GM21529 (cell line): Measurements from ENCODE around the gene SORBS1.

Experiments
- ATAC-seq: cut with Tn5 transposase; IDR thresholded peaks from one replicate; pipeline ENCODE4 v1.9.1; 2021; ENCODE audit not compliant: unreplicated experiment

The SORBS1 gene

DNA sequence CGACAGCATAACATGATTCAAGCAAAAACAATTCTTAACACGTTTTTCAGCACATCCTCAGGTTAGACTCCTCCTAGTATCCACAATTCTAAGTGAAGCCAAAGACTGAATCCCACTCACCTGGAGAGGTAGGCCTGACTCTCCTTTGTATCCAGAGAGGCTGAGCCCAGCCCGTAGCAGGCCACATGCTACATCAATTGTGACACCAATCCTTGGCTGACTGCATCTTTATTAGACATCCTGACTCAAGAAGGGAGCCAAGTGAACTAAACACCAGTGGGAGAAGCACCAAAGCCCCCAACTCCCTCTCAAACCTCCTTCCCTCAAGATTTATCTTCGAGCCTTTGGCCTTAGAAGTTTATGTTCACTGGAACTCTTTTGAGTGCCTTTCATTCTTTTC, 144.9 kb downstream of the SORBS1 start:
- ATAC-seq: no peak

- no peak for ATAC-seq
Observed at GRCh38 chr10:95415621-95416031, 145.5 kb downstream of the SORBS1 start.

DNA sequence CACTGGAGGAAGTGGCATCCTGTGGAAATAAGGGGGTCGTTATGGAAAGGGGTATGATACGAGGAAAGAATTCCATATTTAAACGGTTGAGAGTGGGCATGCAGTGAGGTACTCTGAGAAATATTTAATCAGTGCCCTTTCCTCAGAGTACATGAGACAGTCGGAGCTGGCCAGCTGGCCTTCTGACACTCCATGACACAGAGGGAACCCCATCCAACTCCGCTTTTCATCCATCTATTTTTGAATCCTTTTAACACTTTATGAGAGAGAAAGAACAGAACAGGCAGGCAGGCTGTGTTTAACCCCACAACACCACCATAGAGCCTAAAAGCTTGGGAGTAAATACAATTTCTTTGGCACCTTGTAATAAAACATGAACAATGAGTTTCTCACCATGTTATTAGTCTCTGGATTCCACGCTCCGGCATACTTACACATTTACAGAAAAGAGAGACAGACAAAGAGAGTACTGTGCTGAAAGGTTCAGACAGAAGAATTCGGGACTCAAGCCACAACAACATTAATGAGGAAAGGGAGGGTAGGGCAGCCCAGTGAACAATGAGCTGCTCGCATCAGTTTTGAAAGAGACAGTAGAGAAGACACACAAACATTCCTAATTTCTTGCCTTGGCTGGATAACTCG, 146.2 kb downstream of the SORBS1 start:
- ATAC-seq: no peak

DNA sequence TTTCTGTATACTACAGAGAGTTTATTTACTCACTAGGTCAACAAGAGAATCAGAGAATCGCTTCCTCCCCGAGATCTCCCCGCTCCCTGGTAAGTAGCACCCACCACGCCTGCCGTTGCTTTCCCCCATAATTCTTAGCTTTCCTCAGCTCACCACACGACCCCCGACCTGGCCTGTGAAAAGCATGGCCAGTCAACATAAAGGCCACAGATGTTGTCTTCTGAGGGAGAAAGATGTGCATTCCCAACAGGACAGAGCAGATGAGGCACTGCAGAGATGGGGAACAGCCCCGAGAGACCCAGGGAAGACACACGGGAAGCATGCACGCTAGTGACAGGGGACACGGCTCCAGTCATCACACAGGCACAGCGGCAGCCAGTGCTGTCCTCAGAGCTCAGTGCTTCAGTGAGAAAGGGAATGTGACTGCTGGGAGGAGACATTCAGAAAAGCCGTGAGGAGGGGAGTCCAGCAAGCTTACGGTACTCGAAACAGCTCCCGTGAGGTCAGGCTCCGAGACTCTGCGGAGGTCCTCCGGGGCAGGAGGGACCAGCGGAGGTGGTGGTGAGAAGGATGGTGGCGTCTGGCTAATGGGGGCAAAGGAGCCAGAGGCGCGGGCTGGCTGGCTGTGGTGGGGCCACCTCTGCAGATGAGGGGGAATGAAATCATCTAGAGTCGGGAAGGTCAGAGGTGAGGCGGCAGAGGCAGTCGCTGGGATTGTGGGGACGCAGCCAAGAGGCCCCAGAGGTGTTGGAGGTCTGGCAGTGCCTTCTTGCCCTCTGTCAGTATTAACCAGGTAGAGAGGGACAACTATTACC, 146.9 kb downstream of the SORBS1 start:
- ATAC-seq: no peak

DNA sequence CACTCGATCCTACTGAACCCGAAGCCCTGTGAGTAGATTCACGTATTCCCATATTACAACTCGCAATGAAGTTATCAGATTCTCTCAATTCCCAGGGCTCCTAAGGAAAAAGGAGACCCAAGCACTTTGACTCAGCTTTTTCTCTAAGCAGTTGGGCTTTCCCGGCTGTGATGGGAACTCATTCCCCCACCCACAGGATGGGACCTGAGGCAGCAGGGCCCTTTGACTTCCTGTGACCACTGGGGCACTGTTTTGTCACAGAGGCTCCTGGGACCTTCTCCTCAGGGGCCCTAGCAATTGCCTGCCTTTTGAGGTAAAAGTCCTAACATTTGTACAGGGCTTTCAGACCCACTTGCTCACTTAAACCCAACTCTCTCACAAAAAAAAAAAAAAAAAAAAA, 147.6 kb downstream of the SORBS1 start:
- ATAC-seq: no peak

DNA sequence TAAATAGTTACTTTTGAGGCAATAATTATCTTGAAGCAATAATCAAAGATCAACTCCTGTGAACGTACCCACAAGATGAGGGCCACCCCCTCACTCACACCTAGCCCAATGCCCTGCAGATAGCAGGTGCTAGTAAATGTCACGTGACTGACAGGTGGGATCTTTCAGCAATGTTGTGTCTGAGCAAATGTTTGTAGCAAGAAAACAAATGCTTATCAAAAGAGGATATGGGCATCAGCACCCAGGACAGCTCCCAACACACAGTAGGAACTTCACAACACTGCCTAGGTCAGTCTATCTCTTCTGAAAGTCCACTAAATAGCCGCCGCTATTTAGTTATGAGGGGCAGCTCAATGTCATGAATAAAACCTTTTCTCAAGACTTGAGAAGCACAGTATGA, 149.5 kb downstream of the SORBS1 start:
- no peak for ATAC-seq

DNA sequence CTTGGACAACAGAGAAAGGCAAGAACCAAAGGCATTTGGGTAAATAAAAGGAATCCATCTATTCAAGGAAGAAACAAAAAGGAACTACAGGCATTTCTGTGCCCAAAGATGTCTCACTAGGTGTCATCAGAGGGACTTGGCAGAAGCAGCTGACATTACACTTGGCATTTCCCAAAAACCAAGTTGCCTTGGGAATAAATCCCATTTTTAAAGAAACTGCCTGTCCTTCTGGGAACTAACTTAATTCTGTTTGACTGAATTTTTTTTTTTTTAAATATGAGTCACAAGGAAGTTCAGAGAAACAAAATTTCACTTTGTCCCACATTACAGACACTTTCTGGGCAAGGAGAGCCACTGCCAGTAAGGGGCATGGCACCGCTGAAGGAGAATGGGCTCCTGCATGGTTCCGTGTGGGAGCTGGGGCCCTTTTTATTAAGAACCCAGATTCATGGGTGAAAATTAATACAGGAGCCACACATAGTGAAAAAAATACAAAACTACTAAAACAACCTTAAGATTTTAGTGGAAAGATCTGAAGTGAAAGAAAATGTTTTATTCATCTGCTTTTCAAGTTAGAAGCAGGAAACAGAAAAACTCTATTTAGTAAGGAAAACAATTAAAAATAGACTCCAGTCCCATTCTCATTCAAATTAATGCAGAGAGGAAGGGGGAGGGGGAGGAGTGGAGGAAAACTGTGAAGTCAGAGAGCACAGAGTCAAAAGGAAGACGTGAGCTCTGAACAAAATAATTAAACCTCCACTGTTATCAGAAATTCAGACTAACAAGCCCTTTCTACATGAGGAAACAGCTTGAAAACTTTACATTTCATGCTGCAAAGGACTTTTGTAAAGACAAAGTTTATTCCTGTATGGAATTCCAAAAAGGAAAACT, 151.9 kb downstream of the SORBS1 start:
- no peak for ATAC-seq

GRCh38 chr10:95408148-95408960, 152.8 kb downstream of the SORBS1 start:
- no peak for ATAC-seq

DNA sequence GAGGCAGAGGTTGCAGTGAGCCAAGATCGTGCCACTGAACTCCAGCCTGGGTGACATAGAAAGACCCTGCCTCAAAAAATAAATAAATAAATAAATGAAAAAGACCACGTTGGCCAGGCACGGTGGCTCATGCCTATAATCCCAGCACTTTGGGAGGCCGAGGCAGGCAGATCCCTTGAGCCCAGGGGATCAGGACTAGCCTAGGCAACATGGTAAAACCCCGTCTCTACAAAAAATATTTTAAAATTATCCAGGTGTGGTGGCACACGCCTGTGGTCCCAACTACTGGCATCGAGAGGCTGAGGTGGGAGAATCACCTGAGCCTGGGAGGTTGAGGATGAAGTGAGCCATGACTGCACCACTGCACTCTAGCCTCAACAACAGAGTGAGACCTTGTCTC, 153.6 kb downstream of the SORBS1 start:
- ATAC-seq: no peak

DNA sequence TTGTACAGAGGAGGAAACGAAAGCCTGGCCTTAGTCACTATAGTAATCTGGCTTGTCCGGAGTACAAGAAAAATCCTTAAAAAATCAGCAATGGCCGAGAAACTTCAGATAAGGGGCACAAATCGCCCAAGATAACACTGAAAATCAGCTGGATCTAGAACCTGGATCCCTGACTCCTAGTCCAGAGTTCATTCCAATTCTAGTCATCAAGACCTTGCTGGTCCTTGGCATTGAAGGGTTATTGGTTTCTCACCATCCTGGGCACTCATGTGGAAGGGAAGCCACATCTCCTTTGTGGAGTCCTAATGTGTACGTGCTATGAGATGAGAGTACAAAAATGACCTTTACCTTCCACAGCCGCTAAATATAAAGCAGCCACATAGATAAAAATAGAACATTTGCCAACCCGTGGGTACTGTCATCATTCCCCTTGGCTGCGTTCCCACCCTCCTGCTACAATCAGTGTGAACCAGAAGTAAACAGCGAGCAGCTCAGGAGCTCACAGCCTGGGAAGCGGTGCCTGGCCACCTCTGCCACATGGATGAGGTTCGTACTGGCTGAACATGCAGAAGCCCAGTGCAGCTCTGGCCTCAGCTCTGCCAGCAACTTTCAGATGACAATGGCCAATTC, 154.4 kb downstream of the SORBS1 start:
- ATAC-seq: no peak

GRCh38 chr10:95405655-95406054, 155.5 kb downstream of the SORBS1 start:
- ATAC-seq: no peak

GRCh38 chr10:95404864-95405263, 156.3 kb downstream of the SORBS1 start:
- ATAC-seq: no peak

DNA sequence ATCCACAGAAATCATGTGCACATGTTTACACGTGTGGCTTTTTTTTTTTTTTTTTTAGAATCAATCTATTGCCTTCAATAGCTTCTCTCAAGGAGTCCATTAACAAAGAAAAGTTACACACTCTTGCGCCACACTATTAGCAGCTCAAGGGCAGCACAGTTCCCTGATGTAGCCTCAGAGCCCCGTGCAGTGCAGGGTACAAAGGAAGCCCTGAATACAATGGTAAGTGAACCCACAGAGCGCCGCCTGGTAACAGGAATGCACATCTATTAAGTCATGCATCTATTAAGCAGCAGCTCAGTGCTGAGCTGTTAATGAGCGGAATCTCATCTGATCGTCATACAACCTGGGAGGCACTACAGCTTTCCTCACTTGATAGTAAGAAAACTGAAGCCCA, 156.7 kb downstream of the SORBS1 start:
- no peak for ATAC-seq

- no peak for ATAC-seq
Observed at GRCh38 chr10:95403700-95404461, 157.3 kb downstream of the SORBS1 start.

- no peak for ATAC-seq
Observed at GRCh38 chr10:95401704-95402469, 159.3 kb downstream of the SORBS1 start.

DNA sequence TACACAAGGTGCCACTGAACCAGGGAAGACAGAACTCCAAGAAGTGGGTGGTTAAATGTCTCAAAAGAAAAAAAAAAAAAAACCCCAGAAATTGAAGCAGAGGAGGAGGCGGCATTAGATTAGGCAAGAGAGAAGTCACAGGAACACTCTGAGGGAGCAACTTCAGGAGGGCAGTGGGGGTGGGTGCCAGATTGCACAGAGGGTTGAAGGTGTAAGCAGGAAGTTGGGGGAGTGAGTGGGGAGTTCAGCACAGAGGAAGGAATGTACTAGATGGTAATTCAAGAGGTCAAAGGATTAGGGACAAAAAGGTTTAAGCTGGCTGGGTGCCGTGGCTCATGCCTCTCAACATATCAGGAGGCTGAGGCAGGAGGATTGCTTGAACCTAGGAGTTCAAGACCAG, 160.4 kb downstream of the SORBS1 start:
- ATAC-seq: no peak

GRCh38 chr10:95399183-95399582, 162.0 kb downstream of the SORBS1 start:
- ATAC-seq: no peak

DNA sequence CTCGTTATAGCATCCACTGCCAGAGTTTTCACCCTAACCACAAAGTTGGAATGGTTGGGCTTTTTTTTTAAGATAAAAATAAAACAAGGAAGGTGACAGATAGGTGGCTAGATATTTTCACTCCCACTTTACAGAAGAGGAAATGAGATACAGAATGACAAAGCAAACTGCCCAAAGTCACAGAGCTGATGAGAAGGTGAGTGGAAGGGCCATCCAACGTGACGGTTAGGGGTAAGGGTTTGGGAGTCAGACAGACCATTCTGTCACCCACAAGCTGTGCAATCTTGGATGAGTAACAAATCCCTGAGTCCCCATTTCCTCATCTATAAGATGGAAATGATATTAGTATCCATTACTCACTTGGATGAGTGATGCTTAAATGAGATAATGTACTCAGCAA, 163.4 kb downstream of the SORBS1 start:
- ATAC-seq: no peak

DNA sequence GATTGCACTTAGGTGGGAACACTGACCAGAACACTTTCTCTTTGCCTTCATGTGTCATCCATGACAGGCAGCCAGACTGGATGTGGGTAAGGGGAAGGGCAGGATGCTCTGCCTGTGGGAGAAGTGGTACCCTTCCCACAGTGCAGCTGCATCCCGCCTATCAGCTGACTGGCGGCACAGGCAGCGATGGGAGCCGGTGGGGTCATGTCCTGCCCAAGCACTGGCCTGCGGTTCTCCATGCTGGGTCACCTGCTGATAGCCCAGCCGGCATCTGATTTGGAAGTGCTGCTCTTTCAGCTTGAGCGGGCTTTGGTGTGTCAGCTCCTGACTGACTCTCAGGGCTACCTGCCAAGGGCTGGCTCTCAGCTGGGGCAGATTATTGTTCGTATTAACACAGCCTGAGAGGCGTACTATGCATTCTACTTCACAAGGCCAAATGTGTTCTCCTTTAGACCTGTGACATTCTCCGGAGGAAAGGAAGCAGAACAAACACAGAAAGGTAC, 165.2 kb downstream of the SORBS1 start:
- no peak for ATAC-seq
